LoVo (cell line): ENCODE measurements around the gene GSTT4.
"Not testable (repeated sequence)": the region's sequence is repeated elsewhere in the genome, so short reads cannot be mapped to it uniquely, and the experiment has no call there.

Experiments
- DNase-seq: peaks from one replicate; pipeline ENCODE4 v3.0.0-alpha.2; 2016; ENCODE audit warnings: low spot score

Gene GSTT4

GRCh38 chr22:24005201-24005600, at the start of gene GSTT4:
Gene GSTT4, minus strand, starts transcription at chr22:24005453. Its CDS starts 97 bp downstream, at chr22:24005356.
- no peak for DNase-seq

DNA sequence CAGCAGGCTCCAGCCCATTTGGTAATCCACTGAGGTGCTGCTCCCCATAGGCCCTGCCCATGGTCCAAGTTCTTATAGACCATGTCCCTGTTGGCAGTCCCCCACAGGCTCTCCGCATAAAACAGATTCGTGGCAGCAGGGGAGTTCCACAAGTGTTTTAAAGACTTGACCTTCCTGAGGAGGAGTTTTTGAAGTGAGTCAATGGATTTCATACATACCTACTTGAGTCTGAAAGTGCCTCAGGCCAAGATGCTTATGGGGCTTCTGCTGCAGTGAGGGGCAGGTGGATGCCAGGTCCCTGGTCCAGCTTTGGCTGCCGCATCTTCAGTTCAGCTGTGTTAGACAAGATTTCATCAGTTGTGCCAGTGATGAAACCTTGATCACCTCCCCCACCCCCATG, 49.1 kb upstream of the GSTT4 start:
- no peak for DNase-seq

DNA sequence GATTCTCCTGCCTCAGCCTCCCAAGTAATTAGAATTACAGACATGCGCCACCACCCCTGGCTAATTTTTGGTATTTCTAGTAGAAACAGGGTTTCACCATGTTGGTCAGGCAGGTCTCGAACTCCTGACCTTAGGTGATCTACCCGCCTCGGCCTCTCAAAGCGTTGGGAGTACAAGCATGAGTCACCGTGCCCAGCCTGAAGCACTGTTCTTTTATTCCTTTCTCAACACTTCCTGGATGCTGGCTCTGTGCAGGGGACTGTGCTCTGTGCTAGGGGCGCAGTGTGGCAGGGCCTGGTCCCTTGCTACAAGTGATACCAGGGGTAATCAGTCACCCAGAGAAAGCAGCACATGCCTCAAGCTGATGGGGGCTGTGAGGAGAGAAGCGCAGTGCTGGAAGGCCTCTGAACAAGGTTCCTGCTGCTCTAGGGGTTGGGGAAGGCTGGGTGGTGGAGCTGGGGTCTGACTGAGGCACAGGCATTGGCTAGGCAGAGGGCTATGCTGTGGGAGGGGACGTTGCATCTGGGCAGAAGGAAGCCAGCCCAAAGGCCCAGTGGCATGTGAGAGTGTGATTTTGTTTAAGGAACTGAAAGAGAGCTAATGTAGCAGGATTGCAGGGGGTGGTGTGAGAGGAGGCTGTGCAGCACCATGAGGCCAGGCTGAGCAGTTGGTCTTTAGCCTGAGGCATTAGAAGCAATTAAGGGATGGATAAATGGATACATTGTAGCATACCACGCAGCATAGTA, 48.4 kb upstream of the GSTT4 start:
- no peak for DNase-seq

DNA sequence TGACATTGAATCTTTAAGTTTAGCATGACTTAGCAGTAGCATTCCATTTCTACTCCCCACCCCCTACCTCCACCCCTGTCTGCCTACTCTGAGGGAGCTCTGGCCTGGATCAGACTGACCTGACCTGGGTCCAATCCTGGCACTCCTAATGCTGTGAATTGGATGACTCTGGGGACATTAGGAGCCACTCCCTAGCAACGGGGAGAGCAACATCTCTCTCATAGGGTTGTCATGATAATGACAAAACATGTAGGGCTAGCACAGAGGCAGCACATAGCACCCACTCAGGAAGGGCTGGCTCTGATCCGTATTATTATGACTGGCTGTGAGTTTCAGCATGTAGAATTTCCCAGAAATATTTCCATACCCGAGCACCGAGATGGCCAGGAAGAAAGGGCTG, 46.3 kb upstream of the GSTT4 start:
- no peak for DNase-seq

- no peak for DNase-seq
Measured at GRCh38 chr22:24051028-24051427, 45.8 kb upstream of the GSTT4 start.

DNA sequence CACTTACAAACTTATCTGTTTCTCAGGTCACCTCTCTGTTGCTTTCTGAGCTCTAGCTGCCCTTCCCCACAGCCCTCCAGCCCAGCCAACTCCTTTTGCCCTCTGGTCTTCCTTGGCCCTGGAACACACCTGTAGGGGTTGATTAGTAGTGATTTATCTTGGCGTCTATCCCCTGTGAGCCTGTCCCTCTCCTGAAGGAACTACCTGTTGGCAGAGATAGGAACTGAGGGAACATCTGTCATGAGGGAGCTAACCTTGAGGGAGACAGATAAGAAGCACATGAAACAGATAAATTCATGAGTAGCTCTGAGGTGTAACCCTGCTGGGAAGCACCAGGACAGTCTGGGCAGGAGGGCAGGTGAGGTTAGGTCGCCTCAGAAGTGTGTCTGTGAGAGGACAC, 44.7 kb upstream of the GSTT4 start:
- DNase-seq = no peak

- DNase-seq = no peak
Measured at GRCh38 chr22:24049211-24049610, 44.0 kb upstream of the GSTT4 start.

GRCh38 chr22:24046024-24046423, 40.8 kb upstream of the GSTT4 start:
- DNase-seq = no peak

DNA sequence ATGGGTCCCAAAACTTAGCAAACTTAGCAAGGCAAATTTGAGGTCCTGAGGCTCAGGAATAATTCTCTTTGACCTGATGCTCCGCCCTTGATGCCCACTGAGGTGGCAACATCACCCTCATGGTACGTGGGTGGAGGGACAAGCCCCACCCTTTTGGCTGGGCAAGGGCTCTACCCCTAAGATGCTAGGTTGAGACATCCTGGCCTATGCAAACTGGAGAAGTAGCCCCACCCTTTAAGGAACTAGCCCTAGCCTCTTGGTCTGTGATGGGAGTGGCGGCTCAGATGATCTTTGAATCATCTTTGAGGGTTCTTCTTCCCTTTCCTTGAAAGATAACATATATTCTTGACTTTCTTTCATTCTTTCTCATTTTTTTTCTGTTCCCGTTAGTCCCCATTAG, 38.7 kb upstream of the GSTT4 start:
- DNase-seq = no peak

DNA sequence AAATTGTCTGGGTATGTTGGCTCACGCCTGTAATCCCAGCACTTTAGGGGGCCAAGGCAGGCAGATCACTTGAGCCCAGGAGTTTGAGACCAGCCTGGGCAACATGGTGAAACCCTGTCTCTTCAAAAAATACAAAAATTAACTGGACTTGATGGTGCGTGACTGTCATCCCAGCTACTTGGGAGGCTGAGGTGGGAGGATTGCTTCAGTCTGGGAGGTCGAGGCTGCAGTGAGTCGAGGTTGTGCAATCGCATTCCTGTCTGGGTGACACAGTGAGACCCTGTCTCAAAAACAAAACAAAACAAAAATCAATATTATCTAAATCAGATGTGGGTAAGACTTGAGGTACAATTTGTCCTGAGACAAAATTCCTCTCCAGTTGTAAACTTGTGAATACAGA, 38.2 kb upstream of the GSTT4 start:
- not testable (repeated sequence) for DNase-seq

GRCh38 chr22:24040946-24041345, 35.7 kb upstream of the GSTT4 start:
- no peak for DNase-seq

DNA sequence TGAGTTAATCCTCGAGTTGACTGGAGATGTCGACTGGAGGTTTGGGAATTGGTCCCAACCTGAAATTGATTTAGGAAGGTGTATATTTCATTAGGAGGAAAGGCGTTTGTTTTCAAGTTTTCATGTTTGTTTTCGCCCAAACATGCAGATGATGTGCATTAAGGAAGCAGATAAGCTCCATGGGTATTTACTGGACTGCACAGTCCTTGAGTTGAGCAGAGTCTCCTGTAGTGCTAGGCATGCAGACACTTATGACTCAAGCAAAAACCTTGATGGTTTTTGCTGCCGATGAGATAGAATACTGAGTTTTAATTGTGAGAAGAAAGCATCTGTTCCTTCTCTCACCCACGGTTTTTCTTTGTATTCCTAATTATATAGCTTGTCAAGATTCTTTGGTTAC, 33.8 kb upstream of the GSTT4 start:
- no peak for DNase-seq

GRCh38 chr22:24037851-24038765, 32.9 kb upstream of the GSTT4 start:
- no peak for DNase-seq

DNA sequence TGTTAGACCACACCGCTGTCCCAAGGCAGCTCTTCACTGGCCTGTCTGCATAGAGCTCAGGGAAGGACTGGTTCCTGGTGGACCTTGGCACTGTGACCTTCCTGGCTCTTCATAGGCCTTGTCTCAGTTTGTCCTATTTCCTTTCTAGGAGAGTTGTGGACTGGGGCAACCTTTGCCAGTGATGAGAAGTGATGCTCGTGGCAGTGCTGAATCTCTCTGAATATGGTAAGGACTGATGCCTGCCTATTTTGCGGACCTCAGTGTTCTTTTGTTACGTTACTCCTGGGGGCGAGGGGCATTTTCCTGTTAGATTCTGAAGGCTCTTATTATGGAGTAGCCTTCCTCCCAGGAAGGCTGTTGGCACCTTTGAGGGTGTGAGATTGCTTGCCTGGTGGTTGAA, 30.0 kb upstream of the GSTT4 start:
- DNase-seq = no peak

- no peak for DNase-seq
Measured at GRCh38 chr22:24033731-24034130, 28.5 kb upstream of the GSTT4 start.

- no peak for DNase-seq
Measured at GRCh38 chr22:24030186-24030702, 25.0 kb upstream of the GSTT4 start.

DNA sequence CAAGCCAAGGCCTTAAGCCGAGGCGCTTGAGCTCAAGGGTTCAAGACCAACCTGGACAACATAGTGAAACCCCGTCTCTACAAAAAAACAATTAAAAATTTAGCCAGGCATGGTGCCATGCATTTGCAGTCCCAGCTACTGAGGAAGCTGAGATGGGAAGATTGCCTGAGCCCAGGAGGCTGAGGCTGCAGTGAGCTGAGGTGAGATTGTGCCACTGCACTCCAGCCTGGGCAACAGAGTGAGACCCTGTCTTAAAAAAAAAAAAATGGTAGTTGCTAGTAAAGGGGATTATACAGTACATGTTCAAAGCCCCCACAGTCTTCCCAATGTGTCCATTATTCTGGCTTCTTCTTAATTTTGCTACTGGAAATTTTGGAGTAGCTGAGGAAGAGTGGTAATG, 24.1 kb upstream of the GSTT4 start:
- no peak for DNase-seq

DNA sequence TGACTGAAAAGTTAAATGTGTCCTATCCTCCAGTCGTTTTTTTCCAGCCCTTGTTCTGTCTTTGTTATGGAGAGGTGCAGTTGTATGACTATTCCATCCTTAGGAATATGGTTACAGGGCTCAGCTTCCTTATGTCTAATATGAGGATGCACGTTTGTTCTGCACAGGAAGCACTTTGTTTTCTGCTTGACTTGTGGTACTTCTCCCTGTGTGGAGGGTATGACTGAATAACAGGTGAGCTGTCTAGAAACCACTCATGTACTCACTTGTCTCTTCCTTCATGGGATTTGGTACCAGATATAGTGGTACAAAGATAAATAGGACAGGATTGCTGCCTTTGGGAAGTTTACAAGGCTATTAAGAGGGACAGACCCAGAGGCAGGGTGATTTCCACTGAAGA, 23.3 kb upstream of the GSTT4 start:
- DNase-seq = no peak

DNA sequence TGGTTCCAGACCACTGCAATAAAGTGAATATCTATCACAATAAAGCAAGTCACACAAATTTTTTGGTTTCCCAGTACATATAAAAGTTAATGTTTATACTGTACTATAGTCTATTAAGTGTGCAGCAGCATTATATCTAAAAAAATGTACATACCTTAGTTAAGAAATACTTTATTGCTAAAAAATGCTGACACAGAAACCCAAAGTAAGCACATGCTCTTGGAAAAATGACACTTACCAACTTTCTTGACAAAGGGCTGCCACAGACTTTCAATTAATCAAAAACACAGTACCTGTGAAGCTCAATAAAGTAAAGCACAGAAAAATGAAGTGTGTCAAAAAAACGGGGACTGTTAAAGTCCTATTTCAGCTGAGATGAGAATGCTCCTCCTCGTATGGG, 22.7 kb upstream of the GSTT4 start:
- DNase-seq = no peak

GRCh38 chr22:24027389-24027975, 22.2 kb upstream of the GSTT4 start:
- no peak for DNase-seq

DNA sequence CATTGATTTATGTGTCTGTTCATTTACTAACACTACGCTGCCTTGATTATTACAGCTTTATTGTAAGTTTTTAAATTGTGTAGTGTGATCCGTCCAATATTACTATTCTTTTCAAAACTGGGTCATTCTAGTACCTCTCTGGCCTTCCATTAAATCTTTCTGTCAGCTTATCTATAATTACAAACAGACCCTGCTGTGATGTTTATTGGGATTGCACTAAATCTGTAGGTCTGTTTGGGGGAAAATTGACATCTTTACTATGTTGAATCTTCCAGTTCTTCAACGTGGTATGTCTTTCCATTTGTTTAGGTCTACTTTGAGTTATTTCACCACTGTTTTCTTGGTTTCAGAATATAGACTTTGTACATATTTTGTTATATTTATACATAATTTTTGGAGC, 21.5 kb upstream of the GSTT4 start:
- no peak for DNase-seq

- DNase-seq = no peak
Measured at GRCh38 chr22:24026056-24026455, 20.8 kb upstream of the GSTT4 start.

DNA sequence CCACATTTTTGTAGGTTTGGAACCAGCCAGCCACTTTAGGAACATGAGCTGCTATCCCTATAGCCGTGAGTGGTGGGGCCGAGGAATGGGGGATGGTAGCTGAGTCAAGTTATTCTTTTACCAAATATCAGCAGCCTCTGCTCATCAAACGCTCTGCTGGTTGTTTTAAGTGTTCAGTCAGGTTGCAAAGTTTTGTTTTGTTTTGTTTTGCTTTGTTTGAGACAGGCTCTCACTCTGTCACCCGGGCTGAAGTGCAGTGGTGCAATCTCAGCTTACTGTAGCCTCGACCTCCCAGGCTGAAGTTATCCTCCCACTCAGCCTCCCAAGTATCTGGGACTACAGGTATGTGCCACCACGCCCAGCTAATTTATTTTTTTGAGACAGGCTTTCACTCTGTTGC, 20.2 kb upstream of the GSTT4 start:
- DNase-seq = no peak
